Neutrophil (primary cell): ENCODE results near the gene GPC2.
A peak's percentile ranks its signal among the peaks of the same experiment; 100 is the strongest.

Experiments
- H3K27ac ChIP-seq: fragments of 200-600 bp; sonication (generic); 2 replicates; pipeline ENCODE4 v1.5.1; 2016; ENCODE audit warnings: mild to moderate bottlenecking, moderate library complexity
- H3K27me3 ChIP-seq: fragments of 200-600 bp; sonication (generic); 2 replicates; pipeline ENCODE4 v1.6.0; 2016; ENCODE audit warnings: mild to moderate bottlenecking
- H3K36me3 ChIP-seq: fragments of 200-600 bp; sonication (generic); 2 replicates; pipeline ENCODE4 v1.5.1; 2017
- H3K4me1 ChIP-seq, 2 experiments: fragments of 200-600 bp in 1 of 2; sonication (generic) in 1 of 2; 1 replicate in 1 of 2; 2 replicates in 1 of 2; pipeline versions ENCODE4 v1.5.1 to v1.6.1; 2013 to 2016; ENCODE audit warnings: low read depth in 1 of 2, low read length in 1 of 2, mild to moderate bottlenecking in 1 of 2, moderate library complexity in 1 of 2; ENCODE audit not compliant: control insufficient read depth in 1 of 2, insufficient read depth in 1 of 2
- H3K4me3 ChIP-seq, 2 experiments: fragments of 200-600 bp in 1 of 2; sonication (generic) in 1 of 2; 1 replicate in 1 of 2; 2 replicates in 1 of 2; pipeline ENCODE4 v1.5.1; 2013 to 2016; ENCODE audit warnings: low read depth in 1 of 2, low read length in 1 of 2, mild to moderate bottlenecking in 1 of 2, moderate library complexity in 1 of 2
- H3K9me3 ChIP-seq: fragments of 200-600 bp; sonication (generic); 2 replicates; pipeline ENCODE4 v1.5.1; 2016
- CTCF ChIP-seq: fragments of 200-600 bp; sonication (generic); IDR thresholded peaks from 2 replicates; pipeline ENCODE4 v1.5.1; 2016; ENCODE audit warnings: antibody characterized with exemption

The GPC2 gene

GRCh38 chr7:100166317-100166940 is 10.8 kb downstream of the GPC2 start:
- Histone ChIP-seq H3K9me3 (no peaks in the 10 kb centered on the region), H3K27me3 (peaks cover 90% of the 10 kb centered on the region), H3K27ac (no peak overlapping the region), H3K36me3 (no peaks in the 10 kb centered on the region), H3K4me1 (peaks cover 20 to 28% of the 10 kb centered on the region in 2 experiments), H3K4me3 (no peak overlapping the region)
- TF ChIP-seq CTCF = no peak

- Histone ChIP-seq H3K27me3 (peaks cover 64% of the 10 kb centered on the region), H3K27ac (no peak overlapping the region), H3K9me3 (no peaks in the 10 kb centered on the region), H3K4me1 (peaks cover 21 to 27% of the 10 kb centered on the region in 2 experiments), H3K4me3 (no peak overlapping the region), H3K36me3 (no peaks in the 10 kb centered on the region)
- TF ChIP-seq CTCF = no peak
These were observed 13.3 kb downstream of the GPC2 start for GRCh38 chr7:100163871-100164270.

DNA sequence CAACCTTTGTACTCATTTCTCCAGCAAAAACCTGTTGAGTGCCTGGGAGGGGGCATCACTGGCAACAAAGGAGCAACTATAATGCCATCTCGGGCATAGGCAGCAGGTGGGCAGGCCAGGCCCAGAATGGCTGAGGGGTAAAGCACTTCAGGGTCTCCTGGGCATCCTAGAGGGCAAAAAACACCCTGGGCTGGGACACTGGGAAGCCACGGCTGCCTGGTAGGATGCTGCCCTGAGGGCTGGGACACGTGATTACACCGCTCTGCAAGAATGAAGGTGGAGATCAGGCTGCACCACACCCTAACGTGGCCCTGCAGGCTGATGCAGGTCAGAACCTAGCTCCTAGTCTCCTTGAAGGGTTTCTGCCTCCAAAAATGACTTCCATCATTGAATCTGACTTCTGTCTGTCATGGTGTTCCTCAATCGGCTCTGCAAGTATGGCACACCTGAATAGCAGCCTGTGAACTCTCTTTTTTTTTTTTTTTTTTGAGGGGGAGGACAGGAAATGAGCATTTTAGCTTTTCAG is 14.1 kb downstream of the GPC2 start:
- Histone ChIP-seq H3K27ac (no peak overlapping the region), H3K9me3 (no peaks in the 10 kb centered on the region), H3K27me3 (peaks cover 56% of the 10 kb centered on the region), H3K4me1 (peaks cover 17 to 25% of the 10 kb centered on the region in 2 experiments), H3K4me3 (no peak overlapping the region), H3K36me3 (no peaks in the 10 kb centered on the region)
- no peak for TF ChIP-seq CTCF

DNA sequence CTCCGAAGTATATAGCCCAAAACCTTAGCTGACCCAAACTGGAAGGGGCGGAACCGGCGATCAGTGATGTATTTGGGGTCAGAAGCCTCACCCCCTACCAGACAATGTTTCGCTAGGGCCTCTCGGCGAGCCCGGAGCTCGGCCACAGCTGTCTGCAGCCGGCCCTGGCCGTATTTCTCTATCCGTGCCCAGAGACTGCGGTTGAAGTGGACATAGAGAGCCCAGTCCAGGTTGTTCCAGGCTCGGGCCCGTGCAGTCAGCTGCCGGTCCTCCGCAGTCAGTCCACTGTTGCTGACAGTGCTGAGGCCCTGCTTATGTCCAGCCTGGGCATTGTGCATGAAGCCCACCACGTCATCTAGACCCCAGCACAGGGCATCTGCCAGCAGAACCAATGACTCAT is 17.1 kb downstream of the GPC2 start:
- no peak overlapping the region for H3K4me3 ChIP-seq
- H3K27me3 ChIP-seq = peaks cover 26% of the 10 kb centered on the region
- H3K27ac ChIP-seq = no peak overlapping the region
- H3K36me3 ChIP-seq = peaks cover 28% of the 10 kb centered on the region
- no peaks in the 10 kb centered on the region for H3K9me3 ChIP-seq
- H3K4me1 ChIP-seq = peaks cover 36 to 40% of the 10 kb centered on the region in 2 experiments
- no peak for TF ChIP-seq CTCF

- peak; percentile 48 for TF ChIP-seq CTCF
- H3K36me3 ChIP-seq = peaks cover 37% of the 10 kb centered on the region
- H3K27ac ChIP-seq = peak overlapping the region; percentile 86
- peaks cover 45 to 49% of the 10 kb centered on the region in 2 experiments for H3K4me1 ChIP-seq
- H3K9me3 ChIP-seq = no peaks in the 10 kb centered on the region
- peaks cover 17% of the 10 kb centered on the region for H3K27me3 ChIP-seq
- peak overlapping the region; percentile 91 to 99 for H3K4me3 ChIP-seq
These were observed 18.0 kb downstream of the GPC2 start for GRCh38 chr7:100159099-100159623.
